Thyroid gland (tissue), 4 donors: ENCODE measurements around the gene C11orf24.

Experiments
- CTCF ChIP-seq, 6 experiments: fragments of 200-600 bp in 3 of 6; fragments of 450-650 bp in 3 of 6; sonication (generic) in 3 of 6; IDR thresholded peaks; one replicate each; pipeline ENCODE4 v1.5.1; 2016 to 2019; ENCODE audit warnings: antibody characterized with exemption in 6 of 6, mild to moderate bottlenecking in 2 of 6, inconsistent platforms in 1 of 6, moderate library complexity in 1 of 6
- POLR2A ChIP-seq, 2 donors: fragments of 450-650 bp; IDR thresholded peaks; one replicate each; pipeline ENCODE4 v1.6.1; 2017; ENCODE audit warnings: antibody characterized with exemption in 2 of 2, mild to moderate bottlenecking in 2 of 2, moderate library complexity in 1 of 2

GRCh38 chr11:68264244-68264643 is 7.5 kb downstream of the C11orf24 start:
- TF ChIP-seq CTCF (IDR thresholded peaks at IDR 0.05): no peak
- no peak for TF ChIP-seq POLR2A (IDR thresholded peaks at IDR 0.05)
